Mesendoderm (in vitro differentiated cells): ENCODE results near the gene OPCML.

ENCODE experiments used
- DNase-seq: peaks from one replicate; pipeline ENCODE4 v3.0.0; 2013
- H2AK5ac ChIP-seq: 2 replicates; pipeline ENCODE4 v1.6.1; 2013; ENCODE audit warnings: low read length, inconsistent platforms
- H2BK120ac ChIP-seq: 2 replicates; pipeline ENCODE4 v1.6.1; 2013; ENCODE audit warnings: low read depth, mild to moderate bottlenecking, low read length, moderate library complexity, mixed read lengths
- H2BK15ac ChIP-seq: replicated peaks from 2 replicates; pipeline ENCODE4 v1.6.1; 2013; ENCODE audit warnings: low read depth, mild to moderate bottlenecking, moderate library complexity
- H2BK5ac ChIP-seq: 2 replicates; pipeline ENCODE4 v1.6.1; 2013; ENCODE audit warnings: low read length, inconsistent platforms
- H3K18ac ChIP-seq: 2 replicates; pipeline ENCODE4 v1.6.1; 2013; ENCODE audit warnings: mild to moderate bottlenecking, low read length, mixed read lengths
- H3K23ac ChIP-seq: one replicate; pipeline ENCODE4 v1.6.1; 2013; ENCODE audit warnings: low read length
- H3K27ac ChIP-seq: 2 replicates; pipeline ENCODE4 v1.5.1; 2013; ENCODE audit warnings: low read depth, mild to moderate bottlenecking, inconsistent platforms, low read length, moderate library complexity
- H3K27me3 ChIP-seq: 2 replicates; pipeline ENCODE4 v1.6.1; 2013; ENCODE audit warnings: low read length, control low read depth, mild to moderate bottlenecking, inconsistent platforms; ENCODE audit not compliant: insufficient read depth, poor library complexity
- H3K36me3 ChIP-seq: 2 replicates; pipeline ENCODE4 v1.6.1; 2013; ENCODE audit warnings: low read length, inconsistent platforms; ENCODE audit not compliant: control insufficient read depth, insufficient read depth
- H3K4ac ChIP-seq: one replicate; pipeline ENCODE4 v1.6.1; 2013; ENCODE audit warnings: low read depth, mild to moderate bottlenecking, low read length, moderate library complexity
- H3K4me1 ChIP-seq: 2 replicates; pipeline ENCODE4 v1.6.1; 2013; ENCODE audit warnings: low read depth, low read length, inconsistent platforms; ENCODE audit not compliant: control insufficient read depth
- H3K4me2 ChIP-seq: 2 replicates; pipeline ENCODE4 v1.6.1; 2013; ENCODE audit warnings: low read length
- H3K4me3 ChIP-seq: 2 replicates; pipeline ENCODE4 v1.5.1; 2013; ENCODE audit warnings: mild to moderate bottlenecking, low read length
- H3K56ac ChIP-seq: one replicate; pipeline ENCODE4 v1.6.1; 2013; ENCODE audit warnings: low read length
- H3K79me1 ChIP-seq: 2 replicates; pipeline ENCODE4 v1.6.1; 2013; ENCODE audit warnings: low read length, inconsistent platforms
- H3K79me2 ChIP-seq: 2 replicates; pipeline ENCODE4 v1.6.1; 2013; ENCODE audit warnings: mild to moderate bottlenecking, low read length; ENCODE audit not compliant: control insufficient read depth, insufficient read depth
- H3K9ac ChIP-seq: 2 replicates; pipeline ENCODE4 v1.6.1; 2013; ENCODE audit warnings: low read length, inconsistent platforms
- H4K5ac ChIP-seq: one replicate; pipeline ENCODE4 v1.6.1; 2013; ENCODE audit warnings: low read length
- H4K8ac ChIP-seq: one replicate; pipeline ENCODE4 v1.6.1; 2013; ENCODE audit warnings: low read depth, mild to moderate bottlenecking, control low read depth, low read length, moderate library complexity
- WGBS: extraction: QIAGEN DNeasy Blood & Tissue Kit; methylation state at CpG from one replicate; pipeline ENCODE4 v1.1.7; 2013; ENCODE audit warnings: low lambda C conversion rate, missing lambda C conversion rate; ENCODE audit not compliant: insufficient coverage; ENCODE audit errors: extremely low coverage; 5-methylcytosine and 5-hydroxymethylcytosine counted together

Gene OPCML

DNA sequence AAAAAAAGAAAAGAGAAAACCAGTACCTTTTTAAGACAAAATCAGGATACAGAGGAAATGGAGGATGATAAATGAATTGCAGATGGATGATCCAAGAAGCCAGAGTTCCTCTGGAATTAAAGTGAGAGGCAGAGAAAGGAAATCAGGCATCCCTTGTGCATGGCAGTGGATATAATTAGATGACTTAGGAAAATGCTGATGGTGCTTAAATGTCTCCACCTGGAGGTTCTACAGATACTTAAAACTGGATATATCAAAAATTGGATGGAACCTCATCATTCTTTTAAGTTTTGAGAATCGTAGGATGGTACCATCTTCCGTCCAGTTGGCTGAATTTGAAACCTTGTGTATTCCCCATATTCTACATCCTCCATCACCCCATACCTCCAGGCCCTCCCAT is 1121.9 kb downstream of the OPCML start:
- no peaks in the 10 kb centered on the region for H3K79me2 ChIP-seq
- H2BK15ac ChIP-seq: no peak overlapping the region
- H4K5ac ChIP-seq: no peak overlapping the region
- no CpG with 5 or more reads among the region's 2 CpGs for WGBS
- no peak overlapping the region for H3K9ac ChIP-seq
- H3K4me2 ChIP-seq: no peak overlapping the region
- H2AK5ac ChIP-seq: no peak overlapping the region
- H2BK120ac ChIP-seq: no peak overlapping the region
- H2BK5ac ChIP-seq: no peak overlapping the region
- no peak overlapping the region for H3K56ac ChIP-seq
- H3K79me1 ChIP-seq: no peaks in the 10 kb centered on the region
- no peaks in the 10 kb centered on the region for H3K36me3 ChIP-seq
- no peak overlapping the region for H3K23ac ChIP-seq
- no peaks in the 10 kb centered on the region for H3K27me3 ChIP-seq
- H3K4ac ChIP-seq: no peak overlapping the region
- H3K4me1 ChIP-seq: no peaks in the 10 kb centered on the region
- H3K27ac ChIP-seq: no peak overlapping the region
- no peak overlapping the region for H4K8ac ChIP-seq
- H3K18ac ChIP-seq: no peak overlapping the region
- no peak for DNase-seq
- H3K4me3 ChIP-seq: no peak overlapping the region

DNA sequence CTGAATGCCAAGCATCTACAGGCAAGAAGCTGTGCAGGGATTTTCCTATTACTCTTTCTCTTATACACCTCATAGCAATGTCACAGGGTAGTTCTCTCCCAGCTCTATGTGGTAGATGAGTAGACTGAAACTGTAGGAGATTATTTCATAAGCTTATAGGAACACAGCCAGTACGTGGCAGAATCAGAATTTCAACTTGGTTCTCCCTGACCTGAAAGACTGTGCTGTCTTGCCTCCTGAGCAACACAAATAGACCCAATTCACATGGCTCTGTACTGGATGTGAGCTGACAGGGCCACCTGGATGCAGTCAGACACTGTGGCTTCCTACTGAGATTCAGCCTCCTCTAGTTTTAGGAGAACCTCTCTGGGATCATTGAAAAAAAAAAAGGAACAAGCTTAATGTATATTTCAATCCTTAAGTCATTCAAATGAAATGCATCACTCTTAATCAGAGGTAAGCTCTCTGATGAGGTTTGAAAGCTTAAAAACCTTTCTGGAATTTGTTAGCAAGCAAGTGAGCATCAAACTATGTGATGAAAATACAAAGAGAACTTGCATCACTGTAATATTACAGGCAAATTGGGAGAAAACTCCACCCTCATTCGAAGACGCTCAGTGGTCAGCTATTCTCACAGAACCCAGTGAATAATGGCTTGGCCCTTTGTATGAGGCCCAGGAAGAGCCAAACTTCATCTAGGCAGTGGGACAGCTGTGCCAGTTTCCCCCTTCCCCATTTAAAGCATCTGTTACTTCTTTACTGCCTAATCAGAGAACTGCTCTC is 1122.5 kb downstream of the OPCML start:
- Histone ChIP-seq H3K9ac (no peak overlapping the region), H3K4me1 (no peaks in the 10 kb centered on the region), H3K27me3 (no peaks in the 10 kb centered on the region), H3K18ac (no peak overlapping the region), H2BK5ac (no peak overlapping the region), H2BK15ac (no peak overlapping the region), H3K23ac (no peak overlapping the region), H3K79me2 (no peaks in the 10 kb centered on the region), H2AK5ac (no peak overlapping the region), H4K8ac (no peak overlapping the region), H3K79me1 (no peaks in the 10 kb centered on the region), H4K5ac (no peak overlapping the region), H2BK120ac (no peak overlapping the region), H3K4me3 (no peak overlapping the region), H3K4me2 (no peak overlapping the region), H3K56ac (no peak overlapping the region), H3K27ac (no peak overlapping the region), H3K4ac (no peak overlapping the region), H3K36me3 (no peaks in the 10 kb centered on the region)
- no CpG with 5 or more reads among the region's 3 CpGs for WGBS
- no peak for DNase-seq

DNA sequence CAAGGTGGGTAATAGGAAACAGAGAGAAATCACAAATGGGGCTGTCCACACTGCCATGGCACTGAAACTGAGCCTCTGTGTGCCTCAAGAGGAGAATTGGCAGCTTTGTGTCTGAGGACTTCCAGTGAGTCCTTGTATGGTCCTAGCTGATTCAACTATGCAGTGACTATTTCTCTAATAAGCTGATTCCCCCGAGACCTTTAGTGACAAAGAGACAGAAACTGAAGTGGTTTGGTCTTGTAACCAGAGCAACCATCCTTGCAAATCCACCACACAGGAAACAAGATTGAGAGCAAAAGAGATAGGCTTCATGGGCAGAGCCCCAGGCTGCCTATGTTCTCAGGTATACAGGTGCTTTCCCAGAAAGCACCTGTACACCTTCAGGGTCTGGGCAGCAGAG is 1123.4 kb downstream of the OPCML start:
- Histone ChIP-seq H3K36me3 (no peaks in the 10 kb centered on the region), H2BK5ac (no peak overlapping the region), H3K18ac (no peak overlapping the region), H2AK5ac (no peak overlapping the region), H3K79me2 (no peaks in the 10 kb centered on the region), H4K8ac (no peak overlapping the region), H3K27ac (no peak overlapping the region), H2BK120ac (no peak overlapping the region), H3K79me1 (no peaks in the 10 kb centered on the region), H3K4me2 (no peak overlapping the region), H3K4me1 (no peaks in the 10 kb centered on the region), H3K23ac (no peak overlapping the region), H2BK15ac (no peak overlapping the region), H3K56ac (no peak overlapping the region), H4K5ac (no peak overlapping the region), H3K4ac (no peak overlapping the region), H3K27me3 (no peaks in the 10 kb centered on the region), H3K9ac (no peak overlapping the region), H3K4me3 (no peak overlapping the region)
- no peak for DNase-seq
- no CpG with 5 or more reads among the region's 1 CpG for WGBS

DNA sequence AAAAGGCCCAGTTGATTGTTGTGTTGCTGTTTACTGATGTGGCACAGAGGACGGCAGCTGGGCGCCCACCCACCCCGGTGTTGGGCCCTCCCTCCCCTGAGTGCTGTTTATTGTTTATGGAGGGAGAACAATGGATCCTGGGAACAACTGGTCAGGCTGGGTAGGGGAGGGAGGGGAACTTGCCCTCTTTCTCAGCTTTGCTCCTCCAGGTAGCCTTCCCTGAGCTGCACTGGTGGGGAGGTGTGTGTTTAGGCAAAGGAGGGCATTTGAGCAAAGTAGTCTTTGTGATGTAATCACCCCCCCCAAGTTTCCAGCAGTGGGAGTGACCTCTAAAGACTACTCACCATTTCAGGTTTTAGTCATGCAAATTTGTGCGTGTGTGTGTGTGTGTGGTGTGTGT is 1126.6 kb downstream of the OPCML start:
- H3K36me3 ChIP-seq: no peaks in the 10 kb centered on the region
- H3K79me1 ChIP-seq: no peaks in the 10 kb centered on the region
- no peak overlapping the region for H3K27ac ChIP-seq
- WGBS: no CpG with 5 or more reads among the region's 4 CpGs
- no peak overlapping the region for H2BK120ac ChIP-seq
- DNase-seq: peak; percentile 27
- H4K8ac ChIP-seq: no peak overlapping the region
- peaks cover 8% of the 10 kb centered on the region for H3K4me1 ChIP-seq
- no peaks in the 10 kb centered on the region for H3K79me2 ChIP-seq
- no peak overlapping the region for H4K5ac ChIP-seq
- no peak overlapping the region for H2BK5ac ChIP-seq
- H3K4me3 ChIP-seq: no peak overlapping the region
- no peaks in the 10 kb centered on the region for H3K27me3 ChIP-seq
- no peak overlapping the region for H3K9ac ChIP-seq
- no peak overlapping the region for H3K4ac ChIP-seq
- H2BK15ac ChIP-seq: no peak overlapping the region
- no peak overlapping the region for H3K18ac ChIP-seq
- no peak overlapping the region for H3K23ac ChIP-seq
- H3K56ac ChIP-seq: no peak overlapping the region
- no peak overlapping the region for H3K4me2 ChIP-seq
- no peak overlapping the region for H2AK5ac ChIP-seq

DNA sequence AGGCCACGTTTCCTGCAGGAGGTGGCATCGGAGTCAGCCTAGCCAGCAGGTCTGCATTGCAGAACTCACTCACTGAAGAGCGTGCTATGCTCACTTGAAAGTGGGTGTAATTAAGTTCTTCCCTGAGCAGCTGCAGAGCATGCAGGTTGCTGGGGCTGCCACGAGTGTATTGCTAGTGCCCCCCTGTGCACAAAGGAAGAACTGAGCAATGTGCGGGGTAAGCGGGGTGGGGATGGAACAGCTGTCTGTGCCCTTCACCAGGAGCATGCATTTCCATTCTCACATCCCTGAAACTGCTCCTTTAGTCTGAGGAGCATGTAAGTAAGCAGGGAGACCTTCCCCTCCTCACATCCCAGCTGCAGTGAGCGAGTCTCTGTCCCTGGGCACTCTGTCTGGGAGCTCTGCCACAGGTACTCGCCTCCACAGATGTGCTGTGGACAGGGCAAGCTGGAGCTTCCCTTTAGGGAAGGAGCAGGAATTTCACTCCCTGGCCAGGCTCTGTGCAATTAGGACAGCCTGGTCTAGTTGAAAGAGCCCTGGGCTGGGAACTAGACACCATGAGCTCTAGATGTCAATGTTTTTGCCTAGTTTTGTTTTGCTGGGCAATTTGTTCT is 1130.1 kb downstream of the OPCML start:
- no peak overlapping the region for H3K18ac ChIP-seq
- DNase-seq: peak; percentile 82
- no peak overlapping the region for H3K4ac ChIP-seq
- no peak overlapping the region for H2AK5ac ChIP-seq
- peaks cover 8% of the 10 kb centered on the region for H3K4me1 ChIP-seq
- H4K8ac ChIP-seq: no peak overlapping the region
- H3K4me2 ChIP-seq: no peak overlapping the region
- no peak overlapping the region for H2BK5ac ChIP-seq
- no peaks in the 10 kb centered on the region for H3K79me2 ChIP-seq
- H3K23ac ChIP-seq: no peak overlapping the region
- H3K4me3 ChIP-seq: no peak overlapping the region
- no CpG with 5 or more reads among the region's 8 CpGs for WGBS
- no peaks in the 10 kb centered on the region for H3K27me3 ChIP-seq
- H2BK120ac ChIP-seq: no peak overlapping the region
- H3K56ac ChIP-seq: no peak overlapping the region
- H3K36me3 ChIP-seq: no peaks in the 10 kb centered on the region
- H3K9ac ChIP-seq: no peak overlapping the region
- no peak overlapping the region for H3K27ac ChIP-seq
- no peak overlapping the region for H2BK15ac ChIP-seq
- H4K5ac ChIP-seq: no peak overlapping the region
- H3K79me1 ChIP-seq: no peaks in the 10 kb centered on the region
